Measurements from ENCODE around the gene LAMA3. TPM values are rescaled to one million over a fixed set of nuclear protein-coding genes. Genes with fewer than 3 reads are reported as not detected.

Gene LAMA3
- total and polyA plus RNA-seq, 10 of the 15 experiments (the other 5 are each of a cell fraction or from before 2014, with no cell fraction given) = 0.37 to 6.5 (median 5.4) TPM

- Histone ChIP-seq H3K4me3 (no peak overlapping the region), H3K27ac (ENCODE audit: control insufficient read depth, insufficient read depth) (no peak overlapping the region), H4K20me1 (ENCODE audit: control insufficient read depth, insufficient read depth) (no peaks in the 10 kb centered on the region), H3K4me1 (ENCODE audit: control insufficient read depth, insufficient read depth, low read length) (peaks cover 16% of the 10 kb centered on the region), H3K36me3 (ENCODE audit: control insufficient read depth in 2 of 2, insufficient read depth in 2 of 2, low read length in 1 of 2) (no peaks in the 10 kb centered on the region), H3K4me2 (ENCODE audit: control insufficient read depth, insufficient read depth) (no peak overlapping the region), H3K79me2 (ENCODE audit: control insufficient read depth, insufficient read depth, low read length) (no peaks in the 10 kb centered on the region), H3K9ac (ENCODE audit: control insufficient read depth, insufficient read depth, low read length) (no peak overlapping the region), H2AFZ (ENCODE audit: control insufficient read depth, low read depth, low read length) (no peak overlapping the region), H3K27me3 (replicated peaks in 1 of 2; ENCODE audit: control insufficient read depth in 2 of 2, insufficient read depth in 2 of 2, low read length in 1 of 2) (no peaks in the 10 kb centered on the region; a peak in 1 of 4 replicates), H3K9me3 (replicated peaks; ENCODE audit: control insufficient read depth, insufficient read depth, low read length) (peaks cover 1% of the 10 kb centered on the region; the same call in 2 of the 3 replicates)
- no TSS peak for BruUV-seq (replicated peaks)
- in situ Hi-C loops (cut with MboI) = no loop called here
- ChIA-PET CTCF (no interaction called here), RAD21 (ENCODE audit: unreplicated experiment) (no interaction called here), POLR2A (no interaction called here), SMC1A (ENCODE audit: uncharacterized antibody, unreplicated experiment) (interaction anchor here (0.5 to 1.5 kb wide), 2 partner anchors 21 to 34 kb away, joined by 3 to 5 read pairs; no protein-coding TSS in a partner anchor)
- WGBS (ENCODE audit: insufficient coverage, insufficient replicate concordance, low lambda C conversion rate, missing lambda C conversion rate) = 25% methylated on average over 5 of the region's 5 CpGs
- FAIRE-seq (no peak), ATAC-seq (no peak), DNase-seq (ENCODE audit: low read depth, low spot score) (no peak)
- no peak for TF ChIP-seq MTA2 (IDR thresholded peaks at IDR 0.05; ENCODE audit: low read depth)
- TF ChIP-seq RUNX3 (IDR thresholded peaks at IDR 0.05; ENCODE audit: low read length) = peak; percentile 60; the same call in 1 of the 2 replicates
- no peak for TF ChIP-seq RAD21 (IDR thresholded peaks at IDR 0.05; ENCODE audit: insufficient read depth, low read depth, low read length)
- TF ChIP-seq IKZF1 (conservative IDR thresholded peaks at IDR 0.05) = no peak
- TF ChIP-seq CBX3 (IDR thresholded peaks at IDR 0.05; ENCODE audit: borderline replicate concordance, low read depth) = no peak
- TF ChIP-seq NFYB (IDR thresholded peaks at IDR 0.05; ENCODE audit: insufficient read depth, low read depth, low read length) = no peak
- TF ChIP-seq IKZF2 (IDR thresholded peaks at IDR 0.05) = peak; percentile 21 to 35; a peak in 1 of 4 replicates
- no peak for TF ChIP-seq SMARCA5 (IDR thresholded peaks at IDR 0.05)
- no peak for TF ChIP-seq BHLHE40 (IDR thresholded peaks at IDR 0.05; ENCODE audit: borderline replicate concordance in 1 of 2, low read depth in 2 of 2, low read length in 1 of 2)
- TF ChIP-seq MLLT1 (IDR thresholded peaks at IDR 0.05) = no peak
- no peak for TF ChIP-seq SP1 (IDR thresholded peaks at IDR 0.05; ENCODE audit: low read depth, low read length)
- TF ChIP-seq MAX (IDR thresholded peaks at IDR 0.05; ENCODE audit: low read depth, low read length) = no peak
- TF ChIP-seq EED (IDR thresholded peaks at IDR 0.05; ENCODE audit: low read depth) = peak; percentile 59
- no peak for TF ChIP-seq SREBF2 (IDR thresholded peaks at IDR 0.05; ENCODE audit: low read length)
- TF ChIP-seq KLF5 (IDR thresholded peaks at IDR 0.05; ENCODE audit: partially characterized antibody) = no peak
- TF ChIP-seq USF2 (IDR thresholded peaks at IDR 0.05; ENCODE audit: borderline replicate concordance, low read depth, low read length) = no peak
- no peak for TF ChIP-seq ZBTB11 (CRISPR knock-in tag; IDR thresholded peaks at IDR 0.05)
- intact Hi-C loops (cut with micrococcal nuclease; ENCODE audit: unreplicated experiment) = no loop called here
Measured at GRCh38 chr18:23738151-23738550, 48.9 kb downstream of the LAMA3 start.

Data from GM12878 (cell line).